Cortex of kidney (tissue), 1 donor: ENCODE measurements around the gene LMAN2.
"Not testable (repeated sequence)": the region's sequence is repeated elsewhere in the genome, so short reads cannot be mapped to it uniquely, and the experiment has no call there.

Experiments used
- DNase-seq: peaks from one replicate; lab custom pipeline; 2025; lab: John Stamatoyannopoulos, UW

Gene LMAN2

GRCh38 chr5:177306674-177307543 is 44.6 kb downstream of the LMAN2 start:
- no peak for DNase-seq

DNA sequence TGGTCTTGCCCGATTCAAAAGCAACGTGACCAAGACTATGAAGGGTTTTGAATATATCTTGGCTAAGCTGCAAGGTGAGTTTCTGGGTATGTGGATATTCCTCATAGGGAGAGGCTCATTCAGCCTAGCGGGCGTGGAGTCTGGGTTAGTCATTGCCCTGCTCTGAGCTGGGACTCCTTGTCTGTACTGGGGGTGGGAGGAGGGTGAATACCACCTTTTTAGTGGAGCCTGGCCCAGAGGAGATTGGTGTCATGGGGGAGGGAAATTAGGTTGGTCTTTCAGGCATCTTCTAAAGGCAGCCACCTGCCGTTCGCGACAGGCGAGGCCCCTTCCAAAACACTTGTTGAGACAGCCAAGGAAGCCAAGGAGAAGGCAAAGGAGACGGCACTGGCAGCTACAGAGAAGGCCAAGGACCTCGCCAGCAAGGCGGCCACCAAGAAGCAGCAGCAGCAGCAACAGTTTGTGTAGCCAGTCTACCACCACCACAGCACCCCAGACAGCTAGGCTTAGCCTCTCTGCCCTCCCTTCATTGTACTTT is 45.3 kb downstream of the LMAN2 start:
- DNase-seq: not testable (repeated sequence)

GRCh38 chr5:177304392-177305119 is 46.9 kb downstream of the LMAN2 start:
- DNase-seq: no peak

- DNase-seq: no peak
Observed at GRCh38 chr5:177303925-177304391, 47.5 kb downstream of the LMAN2 start.

DNA sequence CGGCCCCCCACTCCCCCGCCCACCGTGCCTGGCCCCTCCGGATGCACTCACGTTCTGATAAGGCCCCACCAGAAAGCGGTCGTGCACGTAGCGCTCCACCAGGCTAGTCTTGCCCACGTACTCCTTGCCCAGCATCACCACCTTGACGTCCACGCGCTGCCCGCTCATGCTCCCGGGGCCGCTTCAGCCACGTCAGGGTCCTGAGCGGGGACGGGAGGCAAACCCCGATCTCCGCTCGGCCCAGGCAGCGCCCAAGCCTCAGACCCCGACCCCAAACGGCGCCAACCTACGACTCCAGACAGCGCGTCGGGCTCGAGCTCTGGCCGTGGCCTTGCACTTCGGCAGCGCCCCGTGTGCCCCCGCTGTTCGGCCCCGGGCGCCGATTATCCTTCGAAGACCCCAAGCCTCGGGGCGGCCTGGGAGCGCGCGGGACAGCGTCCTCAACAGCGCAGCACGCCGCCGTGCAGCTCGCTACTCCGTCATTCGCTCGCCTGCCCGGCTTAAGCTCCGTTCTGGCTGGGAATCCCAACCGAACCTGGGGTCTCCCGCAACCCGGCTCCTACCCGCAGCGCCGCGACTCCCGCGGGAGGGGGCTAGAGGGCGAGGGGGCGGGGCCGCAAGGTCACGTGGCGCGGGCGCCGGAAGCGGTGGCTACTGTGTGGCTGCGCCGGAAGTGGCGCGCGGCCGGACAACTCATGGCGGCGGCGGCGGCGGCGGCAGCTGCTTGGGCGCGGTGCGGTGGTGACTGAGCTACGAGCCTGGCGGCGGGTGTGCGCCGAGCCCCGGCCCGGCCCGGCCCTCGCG is 48.1 kb downstream of the LMAN2 start, which contains the start of the genes PRELID1 and RAB24:
Gene PRELID1 (plus strand): TSS at position 679 of the 804 bp plus-strand sequence. CDS start 187 bp downstream, outside the sequence.
Gene RAB24 (minus strand): TSS at position 599 of the 804 bp plus-strand sequence. CDS start 431 bp downstream, at position 168.
- DNase-seq: no peak

DNA sequence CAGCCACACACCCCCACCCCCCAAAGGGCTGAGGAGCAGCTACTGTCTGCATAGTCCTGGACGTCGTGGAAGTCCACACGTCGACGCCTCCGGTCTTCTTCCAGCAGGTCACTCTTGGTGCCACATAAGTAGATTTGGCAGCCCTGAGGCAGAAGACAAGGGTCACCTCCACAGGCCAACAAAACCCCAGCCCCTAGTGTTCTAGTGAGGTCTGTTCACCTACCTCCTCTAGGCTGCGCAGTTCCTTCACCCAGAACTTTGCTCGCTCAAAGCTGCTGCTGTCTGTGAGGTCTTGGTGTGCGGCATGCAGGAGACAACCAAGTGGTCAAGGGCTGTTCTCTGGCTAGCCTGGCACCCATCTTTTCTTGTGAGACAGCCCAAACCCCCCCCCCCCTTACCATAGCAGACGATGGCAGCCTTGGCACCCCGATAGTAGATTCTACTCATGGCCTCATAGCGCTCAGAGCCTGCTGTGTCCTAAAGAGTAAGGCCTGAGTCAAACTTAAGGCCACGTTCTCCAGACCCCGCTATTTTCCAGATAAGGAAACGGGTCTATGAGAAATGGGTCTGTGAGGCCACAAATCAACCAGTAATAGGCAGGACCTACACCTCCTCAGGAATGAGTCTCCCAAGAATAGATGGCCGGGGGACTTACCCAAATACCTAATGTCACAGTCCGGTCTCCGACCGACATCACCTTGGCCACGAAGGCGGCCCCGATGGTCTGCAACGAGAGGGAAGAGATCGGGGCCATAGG is 48.9 kb downstream of the LMAN2 start:
- DNase-seq: no peak

GRCh38 chr5:177301503-177302165 is 49.8 kb downstream of the LMAN2 start:
- no peak for DNase-seq

- no peak for DNase-seq
Observed at GRCh38 chr5:177300951-177301350, 50.5 kb downstream of the LMAN2 start.

- no peak for DNase-seq
Observed at GRCh38 chr5:177300236-177300880, 51.1 kb downstream of the LMAN2 start.

- DNase-seq: no peak
Observed at GRCh38 chr5:177299697-177300096, 51.8 kb downstream of the LMAN2 start.

DNA sequence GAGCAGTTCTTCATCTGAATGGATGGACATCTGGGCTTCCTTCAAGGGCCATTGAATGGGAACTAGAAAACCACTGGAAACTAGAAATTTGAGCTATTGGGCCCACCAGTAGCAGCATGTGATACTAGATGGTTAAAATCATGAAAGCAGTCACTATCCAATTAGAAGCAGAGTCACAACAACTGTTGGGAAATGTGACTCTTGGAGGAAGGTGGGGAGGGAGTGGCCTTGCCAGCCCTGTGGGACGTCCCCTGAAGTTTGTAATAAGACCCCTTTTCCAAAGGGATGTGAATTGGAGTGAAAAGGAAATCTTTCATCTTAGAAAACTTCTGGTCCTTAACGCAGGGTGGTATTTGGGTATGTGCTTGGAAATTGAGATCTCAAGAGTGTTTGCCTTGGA is 53.5 kb downstream of the LMAN2 start:
- DNase-seq: no peak

- no peak for DNase-seq
Observed at GRCh38 chr5:177296581-177296980, 54.9 kb downstream of the LMAN2 start.

DNA sequence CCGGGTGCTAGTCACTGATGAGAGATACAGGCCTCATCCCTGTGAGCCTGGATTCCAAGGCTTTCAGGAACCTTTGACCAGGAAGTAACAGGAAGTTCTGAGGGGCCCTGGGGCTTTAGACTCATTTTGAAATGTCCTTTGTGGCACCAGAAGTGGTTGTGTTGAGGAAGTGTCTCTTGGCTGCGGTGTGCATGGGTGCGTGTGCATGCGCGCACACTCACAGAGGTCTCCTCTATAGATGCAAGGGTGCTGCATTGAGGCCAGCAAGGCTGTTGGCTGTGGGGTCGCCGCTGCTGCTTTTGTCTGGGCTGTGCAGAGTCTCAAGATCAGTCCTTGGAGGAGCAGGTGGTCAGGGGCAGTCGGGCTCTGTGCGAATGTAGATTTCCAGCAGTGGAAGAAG is 55.5 kb downstream of the LMAN2 start:
- DNase-seq: no peak

DNA sequence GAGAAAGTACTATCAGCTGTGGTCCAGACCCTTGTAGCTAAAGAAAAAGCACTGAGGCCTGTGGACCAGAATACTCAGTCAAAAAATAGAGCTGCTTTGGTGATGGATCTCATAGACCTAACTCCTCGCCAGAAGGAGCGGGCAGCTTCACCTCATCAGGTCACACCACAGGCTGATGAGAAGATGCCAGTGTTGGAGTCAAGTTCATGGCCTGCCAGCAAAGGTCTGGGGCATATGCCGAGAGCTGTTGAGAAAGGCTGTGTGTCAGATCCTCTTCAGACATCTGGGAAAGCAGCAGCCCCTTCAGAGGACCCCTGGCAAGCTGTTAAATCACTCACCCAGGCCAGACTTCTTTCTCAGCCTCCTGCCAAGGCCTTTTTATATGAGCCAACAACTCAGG is 56.8 kb downstream of the LMAN2 start:
- no peak for DNase-seq

DNA sequence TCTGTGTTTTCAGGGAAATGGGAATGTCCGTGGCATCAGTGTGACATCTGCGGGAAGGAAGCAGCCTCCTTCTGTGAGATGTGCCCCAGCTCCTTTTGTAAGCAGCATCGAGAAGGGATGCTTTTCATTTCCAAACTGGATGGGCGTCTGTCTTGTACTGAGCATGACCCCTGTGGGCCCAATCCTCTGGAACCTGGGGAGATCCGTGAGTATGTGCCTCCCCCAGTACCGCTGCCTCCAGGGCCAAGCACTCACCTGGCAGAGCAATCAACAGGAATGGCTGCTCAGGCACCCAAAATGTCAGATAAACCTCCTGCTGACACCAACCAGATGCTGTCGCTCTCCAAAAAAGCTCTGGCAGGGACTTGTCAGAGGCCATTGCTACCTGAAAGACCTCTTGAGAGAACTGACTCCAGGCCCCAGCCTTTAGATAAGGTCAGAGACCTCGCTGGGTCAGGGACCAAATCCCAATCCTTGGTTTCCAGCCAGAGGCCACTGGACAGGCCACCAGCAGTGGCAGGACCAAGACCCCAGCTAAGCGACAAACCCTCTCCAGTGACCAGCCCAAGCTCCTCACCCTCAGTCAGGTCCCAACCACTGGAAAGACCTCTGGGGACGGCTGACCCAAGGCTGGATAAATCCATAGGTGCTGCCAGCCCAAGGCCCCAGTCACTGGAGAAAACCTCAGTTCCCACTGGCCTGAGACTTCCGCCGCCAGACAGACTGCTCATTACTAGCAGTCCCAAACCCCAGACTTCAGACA is 57.5 kb downstream of the LMAN2 start:
- DNase-seq: no peak

DNA sequence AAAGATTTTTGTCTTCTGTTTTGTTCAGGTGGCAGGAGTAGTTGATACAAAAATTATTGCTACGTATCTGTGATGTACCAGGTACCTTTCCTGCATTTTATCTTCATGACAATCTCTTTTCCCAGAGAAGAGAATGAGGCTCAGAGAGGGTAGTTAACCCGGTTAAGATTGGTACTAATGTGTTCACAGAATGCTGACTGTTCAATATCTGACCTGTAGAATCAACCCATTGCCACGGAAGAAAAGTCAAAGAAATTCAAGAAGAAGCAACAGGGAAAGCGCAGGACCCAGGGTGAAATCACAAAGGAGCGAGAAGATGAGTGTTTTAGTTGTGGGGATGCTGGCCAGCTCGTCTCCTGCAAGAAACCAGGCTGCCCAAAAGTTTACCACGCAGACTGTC is 59.7 kb downstream of the LMAN2 start:
- DNase-seq: no peak

GRCh38 chr5:177290816-177291596 is 60.5 kb downstream of the LMAN2 start:
- no peak for DNase-seq

GRCh38 chr5:177288191-177288590 is 63.3 kb downstream of the LMAN2 start:
- DNase-seq: no peak
